ENCODE results near the gene TMEM154.

DNA sequence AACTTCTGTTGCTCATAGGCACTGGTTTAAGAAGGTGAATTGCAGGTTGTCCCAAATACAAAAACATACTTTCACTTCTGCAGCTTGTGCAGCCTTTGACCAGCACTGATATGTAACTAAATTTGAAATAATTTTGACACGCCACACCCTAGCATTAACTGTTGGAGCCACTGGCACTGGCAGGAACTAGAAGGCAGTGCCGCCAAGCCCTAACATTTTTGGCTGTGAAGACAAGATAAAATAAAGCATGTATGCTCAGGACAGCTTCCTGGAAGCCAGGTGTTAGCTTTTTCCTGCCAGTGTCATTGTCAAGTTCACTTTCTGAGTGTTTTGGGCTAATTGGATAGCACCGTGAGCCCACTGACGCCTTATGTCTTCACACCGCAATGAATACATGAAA lies 78.6 kb downstream of the TMEM154 start:
- TF ChIP-seq FOXM1 (IDR thresholded peaks at IDR 0.05; ENCODE audit: borderline replicate concordance, low read depth) (no peak), TEAD4 (IDR thresholded peaks at IDR 0.05) (no peak), CREB1 (IDR thresholded peaks at IDR 0.05; ENCODE audit: low read depth) (no peak), ZBTB7A (IDR thresholded peaks at IDR 0.05; ENCODE audit: low read depth) (no peak), YY1 (IDR thresholded peaks at IDR 0.05; ENCODE audit: low read depth) (no peak), TAF1 (IDR thresholded peaks at IDR 0.05; ENCODE audit: low read depth) (no peak), TCF12 (IDR thresholded peaks at IDR 0.05; ENCODE audit: low read depth) (no peak), CEBPB (IDR thresholded peaks at IDR 0.05) (no peak)
- TF ChIP-seq, protein P1, sequence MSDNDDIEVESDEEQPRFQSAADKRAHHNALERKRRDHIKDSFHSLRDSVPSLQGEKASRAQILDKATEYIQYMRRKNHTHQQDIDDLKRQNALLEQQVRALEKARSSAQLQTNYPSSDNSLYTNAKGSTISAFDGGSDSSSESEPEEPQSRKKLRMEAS (IDR thresholded peaks at IDR 0.05): no peak

Measured in Ishikawa (cell line).